Measurements from ENCODE around the gene NFATC3.

GRCh38 chr16:68097895-68098294 is 12.7 kb downstream of the NFATC3 start:
- no peak for TF ChIP-seq CTCF (IDR thresholded peaks at IDR 0.05)
- no peak for TF ChIP-seq EZH2 (IDR thresholded peaks at IDR 0.05)
- no peak for TF ChIP-seq EZH2phosphoT487 (IDR thresholded peaks at IDR 0.05)

Data from neural progenitor cell (in vitro differentiated cells).